ENCODE measurements around the gene LMCD1.
"Not testable (repeated sequence)": the region's sequence is repeated elsewhere in the genome, so short reads cannot be mapped to it uniquely, and the experiment has no call there.

- TF ChIP-seq CTCF, POLR2A, EP300 (IDR thresholded peaks at IDR 0.05): not testable (repeated sequence)
These were observed 78.8 kb downstream of the LMCD1 start for GRCh38 chr3:8580434-8580833.
